Adrenal gland (tissue), 12 donors: ENCODE results near the gene MCRS1. TPM values are rescaled to one million over a fixed set of nuclear protein-coding genes. Genes with fewer than 3 reads are reported as not detected.

Source experiments
- DNase-seq, 7 donors: peaks; one replicate each; pipeline ENCODE4 v3.0.0-alpha.2; 2019 to 2020
- H3K27ac ChIP-seq, 5 donors: fragments of 200-600 bp; sonication (generic) in 4 of 5; 1 replicate in 3 of 5; 2 replicates in 2 of 5; pipeline versions ENCODE4 v1.5.1 to v1.8.0; 2016 to 2020; ENCODE audit warnings: mild to moderate bottlenecking in 1 of 5
- H3K27me3 ChIP-seq: fragments of 200-600 bp; 2 replicates; pipeline ENCODE4 v1.8.0; 2021
- H3K36me3 ChIP-seq, 2 donors: fragments of 200-600 bp; replicated peaks in 1 of 2; 1 replicate in 1 of 2; 2 replicates in 1 of 2; pipeline versions ENCODE4 v1.5.1 to v1.8.0; 2018 to 2022
- H3K4me1 ChIP-seq, 2 donors: fragments of 200-600 bp; replicated peaks in 1 of 2; 1 replicate in 1 of 2; 2 replicates in 1 of 2; pipeline versions ENCODE4 v1.5.1 to v1.8.0; 2018 to 2021
- H3K4me3 ChIP-seq, 4 donors: fragments of 200-600 bp; sonication (generic) in 3 of 4; one replicate each; pipeline ENCODE4 v1.5.1; 2016 to 2018
- H3K9me3 ChIP-seq, 3 donors: fragments of 200-600 bp; sonication (generic) in 1 of 3; replicated peaks in 1 of 3; 1 replicate in 2 of 3; 2 replicates in 1 of 3; pipeline versions ENCODE4 v1.5.1 to v1.8.0; 2016 to 2021
- CTCF ChIP-seq, 6 experiments: fragments of 450-650 bp in 4 of 6; fragments of 200-600 bp in 2 of 6; sonication (generic) in 1 of 6; IDR thresholded peaks; 1 replicate in 5 of 6; 2 replicates in 1 of 6; pipeline versions ENCODE4 v1.5.1 to v1.8.0; 2016 to 2021; ENCODE audit warnings: antibody characterized with exemption in 6 of 6, mild to moderate bottlenecking in 2 of 6, moderate library complexity in 1 of 6
- POLR2A ChIP-seq, 2 donors: fragments of 450-650 bp; IDR thresholded peaks; one replicate each; pipeline ENCODE4 v1.6.1; 2017; ENCODE audit warnings: antibody characterized with exemption in 2 of 2, mild to moderate bottlenecking in 2 of 2, moderate library complexity in 1 of 2
- WGBS, 4 donors: extraction: QIAGEN DNeasy Blood & Tissue Kit in 2 of 4; methylation state at CpG; one replicate each; pipeline versions ENCODE4 v1.1.5 to v1.1.7; 2013 to 2017; 5-methylcytosine and 5-hydroxymethylcytosine counted together
- intact Hi-C, 2 donors: fragments of 100-400 bp; cut with DNase I; formaldehyde crosslinking; loops; one replicate each; pipeline versions ENCODE4 v1.14.1 to v1.15.0; 2022 to 2023
- polyA plus RNA-seq, 3 donors: library from polyadenylated mRNA; stranded (reverse); fragments of 200-250 nt in 2 of 3; fragments of 350-450 nt in 1 of 3; fragmentation: Illumina TruSeq in 1 of 3; extraction: RNeasy Lipid Tissue Mini Kit (QIAGEN cat#74804) in 1 of 3; gene quantifications; one replicate each; pipeline ENCODE4 v1.2.3, GENCODE V29; 2013 to 2014
- total RNA-seq, 9 donors: library from RNA; depleted of rRNA in 4 of 9; stranded (reverse); fragments of >200 nt in 4 of 9; fragments of 120-200 nt in 1 of 9; fragmentation: NEBNext Ultra II Directional in 1 of 9; extraction: Animal tissue kit (Norgen Biotek cat#: 25700) in 1 of 9; gene quantifications; one replicate each; pipeline versions ENCODE4 v1.1.0 to v1.2.4, GENCODE V29; 2013 to 2023
- donor health status: healthy with polysubstance abuse.
- donor health status: Bipolar disorder and iron deficiency.
- donor health status: DM: yes; HTN: yes; CAD: no.
- donor health status: DM: no; HTN: no; CAD: no.
- donor health status: DM: no; HTN: no; CAD: no.
- donor health status: DM: yes; HTN: yes; CAD: no.

Gene MCRS1
- total and polyA plus RNA-seq, 12 donors, result 28.3 to 98.1 (median 52.3) TPM

GRCh38 chr12:49582201-49582600 is 14.3 kb upstream of the MCRS1 start:
- 73 to 93% (median 80%) methylated on average over 1 of the region's 1 CpG for WGBS, 4 donors
- intact Hi-C loops, result no loop called here
- H3K27ac ChIP-seq, result no peak overlapping the region
- H3K4me1 ChIP-seq, result peaks cover 0 to 6% of the 10 kb centered on the region in 2 donors
- no peak for DNase-seq
- no peaks in the 10 kb centered on the region for H3K36me3 ChIP-seq
- H3K4me3 ChIP-seq, result no peak overlapping the region
- H3K9me3 ChIP-seq, result no peaks in the 10 kb centered on the region
- TF ChIP-seq CTCF (IDR thresholded peaks at IDR 0.05) (no peak), POLR2A (IDR thresholded peaks at IDR 0.05) (no peak)
- no peaks in the 10 kb centered on the region for H3K27me3 ChIP-seq

- Histone ChIP-seq H3K36me3 (no peaks in the 10 kb centered on the region), H3K4me3 (no peak overlapping the region), H3K9me3 (no peaks in the 10 kb centered on the region), H3K27ac (peak overlapping the region in 1 of 5 donors; percentile 7), H3K4me1 (peaks cover 0 to 6% of the 10 kb centered on the region in 2 donors), H3K27me3 (no peaks in the 10 kb centered on the region)
- no peak for TF ChIP-seq POLR2A (IDR thresholded peaks at IDR 0.05)
- peak; percentile 64 to 81 (median 72) for TF ChIP-seq CTCF (IDR thresholded peaks at IDR 0.05)
- intact Hi-C loops, result no loop called here
- DNase-seq, result peak; percentile 71 to 91 (median 82)
- 19 to 39% (median 26%) methylated on average over 5 to 8 of the region's 8 CpGs for WGBS, 4 donors
Observed at GRCh38 chr12:49580572-49581535, 12.9 kb upstream of the MCRS1 start.

- no peak overlapping the region for H3K27ac ChIP-seq
- peaks cover 0 to 6% of the 10 kb centered on the region in 2 donors for H3K4me1 ChIP-seq
- H3K4me3 ChIP-seq, result no peak overlapping the region
- TF ChIP-seq CTCF (IDR thresholded peaks at IDR 0.05) (no peak), POLR2A (IDR thresholded peaks at IDR 0.05) (no peak)
- intact Hi-C loops, result no loop called here
- no peaks in the 10 kb centered on the region for H3K36me3 ChIP-seq
- no peak for DNase-seq
- H3K9me3 ChIP-seq, result no peaks in the 10 kb centered on the region
- no peaks in the 10 kb centered on the region for H3K27me3 ChIP-seq
- 84 to 91% (median 90%) methylated on average over 10 to 13 of the region's 13 CpGs for WGBS, 4 donors
Observed at GRCh38 chr12:49578471-49579112, 10.7 kb upstream of the MCRS1 start.

- WGBS, 4 donors, result 76 to 85% (median 83%) methylated on average over 9 of the region's 9 CpGs
- no peaks in the 10 kb centered on the region for H3K4me1 ChIP-seq
- H3K9me3 ChIP-seq, result no peaks in the 10 kb centered on the region
- no peak for DNase-seq
- H3K36me3 ChIP-seq, result no peaks in the 10 kb centered on the region
- intact Hi-C loops, result no loop called here
- no peak overlapping the region for H3K27ac ChIP-seq
- H3K27me3 ChIP-seq, result no peaks in the 10 kb centered on the region
- TF ChIP-seq CTCF (IDR thresholded peaks at IDR 0.05), result no peak
- TF ChIP-seq POLR2A (IDR thresholded peaks at IDR 0.05), result no peak
- no peak overlapping the region for H3K4me3 ChIP-seq
Observed at GRCh38 chr12:49577589-49578315, 9.8 kb upstream of the MCRS1 start.
